ENCODE data around the gene LAIR1.
"Not testable (repeated sequence)": the region's sequence is repeated elsewhere in the genome, so short reads cannot be mapped to it uniquely, and the experiment has no call there.

The LAIR1 gene

DNA sequence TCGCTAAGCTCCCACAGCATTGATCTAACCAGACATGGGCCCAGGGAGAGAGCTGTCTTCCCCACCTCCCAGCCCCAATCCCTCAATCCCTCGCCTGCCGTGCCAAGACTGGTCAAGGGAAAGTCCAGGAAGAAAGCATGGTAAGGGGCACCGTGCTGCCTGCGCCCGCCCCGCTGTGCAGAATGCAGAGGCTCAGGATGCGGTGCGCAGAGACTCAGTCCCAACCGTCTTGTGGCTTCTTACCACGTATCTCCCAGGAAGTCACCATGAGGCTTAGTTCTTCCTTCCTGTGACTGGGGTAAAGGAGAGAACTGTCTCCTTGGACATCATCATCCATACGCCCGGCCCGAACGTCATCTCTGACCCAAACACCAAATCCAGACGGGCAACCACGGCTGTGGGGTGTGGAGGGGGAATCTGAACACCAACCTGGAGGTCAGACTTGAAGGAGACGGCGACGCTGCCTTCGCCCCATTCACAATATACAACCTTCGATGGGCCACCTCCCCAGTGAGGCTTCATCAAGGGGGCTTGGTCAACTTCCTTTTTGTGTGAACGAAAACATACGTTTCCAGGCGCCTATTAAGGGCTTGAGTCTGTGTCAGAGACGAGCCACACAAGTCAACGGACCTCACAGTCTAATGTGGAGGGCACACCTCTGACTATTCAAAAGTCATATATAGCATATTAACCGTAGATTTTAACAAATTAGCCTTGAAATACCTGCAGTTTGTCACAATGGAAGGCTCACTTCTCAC lies 10.6 kb upstream of the LAIR1 start:
- DNase-seq = not testable (repeated sequence)

- no peak for DNase-seq
These were observed 9.3 kb upstream of the LAIR1 start for GRCh38 chr19:54373781-54374631.

DNA sequence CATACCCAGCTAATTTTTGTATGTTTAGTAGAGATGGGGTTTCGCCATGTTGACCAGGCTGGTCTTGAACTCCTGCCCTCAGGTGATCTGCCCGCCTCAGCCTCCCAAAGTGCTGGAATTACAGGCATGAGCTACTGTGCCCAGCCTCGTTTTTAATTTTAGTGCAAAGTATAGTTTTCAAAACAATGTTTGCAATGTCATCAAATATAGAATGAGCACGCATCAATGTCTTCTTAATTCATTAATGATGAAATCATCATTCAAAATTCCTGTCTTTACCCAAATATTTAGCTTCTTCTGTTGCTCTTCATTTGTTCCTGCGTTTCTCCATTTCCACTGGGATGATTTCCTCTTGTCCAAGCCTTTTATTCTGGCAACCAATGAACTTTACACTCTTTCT lies 6.7 kb upstream of the LAIR1 start:
- not testable (repeated sequence) for DNase-seq

DNA sequence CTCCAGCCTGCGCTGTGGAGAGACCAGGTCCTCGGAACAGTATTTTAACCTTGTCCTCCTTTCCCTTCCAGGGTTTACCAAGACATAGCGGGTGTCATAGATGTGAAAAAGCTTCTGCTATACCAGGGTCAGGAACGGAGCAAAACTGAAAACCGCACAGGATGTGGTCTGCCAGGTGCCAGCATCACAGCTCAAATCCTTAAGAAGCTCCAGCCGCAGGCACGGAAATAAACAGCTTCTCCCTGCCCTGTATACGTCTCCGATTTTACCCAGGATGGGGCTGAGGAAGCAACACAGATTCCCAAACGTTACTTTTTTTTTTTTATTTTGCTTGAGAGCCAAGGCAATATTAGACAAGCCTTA lies 5.7 kb upstream of the LAIR1 start:
- DNase-seq = not testable (repeated sequence)

DNA sequence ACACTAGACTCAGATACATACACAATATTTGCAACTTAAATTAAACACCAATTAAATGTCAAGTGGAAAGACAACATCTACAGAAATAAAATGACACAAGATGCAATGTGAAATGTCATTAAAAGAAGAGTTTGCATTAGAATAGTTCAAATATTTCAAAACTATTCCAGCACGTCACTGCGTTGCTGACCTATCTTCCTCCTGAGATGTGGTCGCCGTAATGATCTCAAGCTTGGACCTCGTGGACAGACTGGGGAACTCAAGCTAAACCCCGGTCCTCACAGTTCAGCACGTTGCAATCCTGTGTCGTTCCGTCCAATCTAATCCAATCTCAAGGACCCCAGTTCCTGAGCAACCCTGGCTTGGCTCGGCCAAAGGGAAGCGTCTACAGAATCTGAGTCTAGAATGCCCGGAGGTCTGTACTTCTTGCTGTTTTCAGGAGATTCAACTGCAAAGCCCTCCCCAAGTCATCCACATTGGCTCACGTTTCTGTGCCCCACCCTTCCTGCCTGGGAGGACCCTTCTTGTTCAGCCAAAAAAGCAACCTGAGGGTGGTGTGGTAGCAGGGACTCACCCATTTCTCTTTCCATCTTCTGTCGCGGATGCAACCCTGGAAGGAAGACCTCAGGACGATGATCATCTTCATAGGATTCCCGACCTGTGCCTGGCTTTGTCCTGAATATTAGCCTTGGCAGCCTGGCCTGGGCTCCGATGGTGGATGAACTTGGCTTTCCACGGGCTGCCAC lies 5.1 kb upstream of the LAIR1 start:
- DNase-seq = not testable (repeated sequence)

DNA sequence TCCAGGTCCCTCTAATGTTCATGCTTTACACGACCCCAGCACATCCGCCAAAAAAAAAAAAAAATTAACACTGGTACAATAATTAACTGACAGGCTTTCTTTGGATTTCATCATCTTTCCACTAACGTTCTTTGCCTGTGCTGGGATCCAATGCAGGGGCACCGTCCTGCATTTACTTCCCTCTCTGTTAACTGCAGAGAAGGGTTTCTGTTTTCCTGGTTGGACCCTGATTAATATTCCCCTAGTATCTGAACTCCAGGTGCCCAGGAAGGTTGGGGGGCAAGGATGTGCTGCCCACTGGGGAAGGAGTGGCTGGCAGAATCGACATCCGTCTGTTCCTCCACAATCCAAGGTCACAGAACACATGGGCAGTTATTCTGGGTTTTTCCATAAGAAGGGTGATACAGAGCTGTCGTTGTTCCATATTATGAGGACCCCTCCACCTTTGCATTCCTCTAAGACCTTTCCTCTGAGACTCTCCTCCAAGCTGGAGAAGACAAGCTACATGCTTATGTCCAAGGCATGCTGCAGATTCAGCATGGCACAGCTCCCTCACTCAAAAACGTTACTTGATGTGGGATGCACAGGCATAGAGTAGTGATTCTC lies 4.5 kb upstream of the LAIR1 start:
- DNase-seq = no peak

- no peak for DNase-seq
These were observed 2.1 kb upstream of the LAIR1 start for GRCh38 chr19:54366811-54367210.

DNA sequence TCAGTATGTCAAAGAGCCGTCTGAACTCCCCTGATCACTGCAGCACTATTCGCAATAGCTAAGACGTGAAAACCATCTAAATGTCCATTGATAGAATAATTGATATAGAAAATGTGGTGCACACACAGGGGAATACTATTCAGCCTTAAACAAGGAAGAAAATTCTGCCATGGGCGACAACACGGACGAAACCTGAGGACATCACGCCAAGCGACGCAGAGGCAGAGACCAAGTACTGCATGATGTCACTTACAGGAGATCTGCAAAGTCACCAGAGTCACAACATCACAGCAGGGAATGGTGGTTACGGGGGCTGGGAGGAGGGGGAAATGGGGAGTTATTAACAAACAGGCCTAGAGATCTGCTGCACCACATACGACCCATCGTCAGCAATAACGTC lies 1.1 kb upstream of the LAIR1 start:
- DNase-seq = not testable (repeated sequence)

GRCh38 chr19:54361680-54362422 lies 2.9 kb downstream of the LAIR1 start:
- not testable (repeated sequence) for DNase-seq

- DNase-seq = not testable (repeated sequence)
These were observed 5.4 kb downstream of the LAIR1 start for GRCh38 chr19:54359149-54359820.

- no peak for DNase-seq
These were observed 7.3 kb downstream of the LAIR1 start for GRCh38 chr19:54357381-54357780.

- DNase-seq = no peak
These were observed 8.2 kb downstream of the LAIR1 start for GRCh38 chr19:54356444-54357056.

- no peak for DNase-seq
These were observed 9.1 kb downstream of the LAIR1 start for GRCh38 chr19:54355675-54356074.

- DNase-seq = no peak
These were observed 10.0 kb downstream of the LAIR1 start for GRCh38 chr19:54354761-54355160.

DNA sequence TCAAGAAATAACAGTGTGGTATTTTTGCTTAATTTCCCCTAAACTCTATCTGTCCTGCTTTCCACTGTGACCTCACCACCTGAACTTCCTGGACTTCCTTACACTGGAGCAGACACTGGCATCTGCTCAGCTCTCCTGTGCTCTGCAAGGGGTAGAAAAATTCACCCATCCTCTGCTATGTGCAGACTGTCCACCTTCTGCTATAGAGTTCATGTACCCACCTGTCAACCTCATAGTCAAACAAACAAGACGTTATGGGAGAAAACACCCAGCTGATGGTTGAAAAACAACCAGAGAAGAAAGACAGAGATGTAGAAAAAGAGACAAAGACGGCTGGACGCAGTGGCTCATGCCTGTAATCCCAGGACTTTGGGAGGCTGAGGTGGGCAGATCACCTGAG lies 12.2 kb downstream of the LAIR1 start:
- no peak for DNase-seq

GRCh38 chr19:54352041-54352440 lies 12.7 kb downstream of the LAIR1 start:
- no peak for DNase-seq

DNA sequence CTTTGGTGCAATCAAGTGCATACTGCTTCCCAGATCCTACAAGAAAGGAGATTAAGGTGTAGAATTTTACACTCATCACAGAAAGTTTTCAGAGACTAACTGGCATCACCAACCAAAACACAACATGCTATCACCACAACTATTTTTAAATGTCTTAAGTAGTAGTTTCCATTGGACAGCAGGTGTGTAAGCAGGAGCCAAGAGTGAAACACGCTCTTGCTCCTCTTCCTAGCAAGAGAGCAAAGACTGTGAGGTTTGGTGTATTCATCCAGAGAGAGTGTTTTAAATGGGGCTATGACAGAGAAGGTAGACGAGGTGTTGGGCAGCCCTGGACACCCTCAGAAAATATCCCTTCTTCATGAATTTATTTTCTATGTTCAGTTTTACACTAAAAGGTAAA lies 13.3 kb downstream of the LAIR1 start:
- no peak for DNase-seq

GRCh38 chr19:54345938-54346386 lies 18.8 kb downstream of the LAIR1 start:
- no peak for DNase-seq

- no peak for DNase-seq
These were observed 20.9 kb downstream of the LAIR1 start for GRCh38 chr19:54343868-54344267.

- DNase-seq = no peak
These were observed 23.4 kb downstream of the LAIR1 start for GRCh38 chr19:54341295-54341694.

All from T1000 (cell line).